Prostate gland (tissue), 2 donors: ENCODE data around the gene PRICKLE2. TPM values are rescaled to one million over a fixed set of nuclear protein-coding genes. Genes with fewer than 3 reads are reported as not detected.

Experiments used
- DNase-seq: peaks from one replicate; pipeline ENCODE4 v3.0.0-alpha.2; 2019; ENCODE audit warnings: low spot score
- H3K27ac ChIP-seq, 2 donors: fragments of 200-600 bp; sonication (generic); 2 replicates each; pipeline ENCODE4 v1.5.1; 2017 to 2019
- H3K27me3 ChIP-seq: fragments of 200-600 bp; sonication (generic); replicated peaks from 2 replicates; pipeline ENCODE4 v1.5.1; 2019; ENCODE audit not compliant: insufficient read depth
- H3K36me3 ChIP-seq, 2 donors: fragments of 200-600 bp; sonication (generic); 1 replicate in 1 of 2; 2 replicates in 1 of 2; pipeline versions ENCODE4 v1.5.1 to v1.8.1; 2017 to 2019
- H3K4me1 ChIP-seq: fragments of 200-600 bp; sonication (generic); replicated peaks from 2 replicates; pipeline ENCODE4 v1.5.1; 2019
- H3K4me3 ChIP-seq, 2 donors: fragments of 200-600 bp; sonication (generic); 2 replicates each; pipeline ENCODE4 v1.5.1; 2017 to 2019
- H3K9me3 ChIP-seq: fragments of 200-600 bp; sonication (generic); 2 replicates; pipeline ENCODE4 v1.5.1; 2017
- CTCF ChIP-seq, 4 experiments: fragments of 200-600 bp in 2 of 4; fragments of 450-650 bp in 2 of 4; sonication (generic) in 2 of 4; IDR thresholded peaks; 1 replicate in 3 of 4; 2 replicates in 1 of 4; pipeline ENCODE4 v1.5.1; 2016 to 2019; ENCODE audit warnings: antibody characterized with exemption in 4 of 4, mild to moderate bottlenecking in 2 of 4, moderate library complexity in 2 of 4
- POLR2A ChIP-seq: fragments of 450-650 bp; IDR thresholded peaks from one replicate; pipeline ENCODE4 v1.6.1; 2016; ENCODE audit warnings: antibody characterized with exemption, mild to moderate bottlenecking
- POLR2AphosphoS5 ChIP-seq: sonication (generic); formaldehyde crosslinking; IDR thresholded peaks from one replicate; pipeline ENCODE4 v1.6.1; 2017; ENCODE audit warnings: antibody characterized with exemption
- WGBS: methylation state at CpG from one replicate; pipeline ENCODE4 v1.1.5; 2018; 5-methylcytosine and 5-hydroxymethylcytosine counted together
- intact Hi-C: fragments of 100-400 bp; cut with DNase I; formaldehyde crosslinking; loops from one replicate; pipeline ENCODE4 v1.14.2; 2022
- total RNA-seq, 2 donors: library from RNA; depleted of rRNA; stranded (reverse); fragments of >200 nt; gene quantifications; one replicate each; pipeline ENCODE4 v1.1.0, GENCODE V29; 2016

PRICKLE2 gene
- total RNA-seq, 2 donors from 2014 or later, result 11.9 to 21.0 TPM

- no peaks in the 10 kb centered on the region for H3K9me3 ChIP-seq
- no peaks in the 10 kb centered on the region for H3K27me3 ChIP-seq
- WGBS, result 43% methylated on average over 4 of the region's 4 CpGs
- peaks cover 8% of the 10 kb centered on the region for H3K4me1 ChIP-seq
- H3K4me3 ChIP-seq, result no peak overlapping the region
- no peak for DNase-seq
- H3K27ac ChIP-seq, result peak overlapping the region; percentile 4 to 40
- intact Hi-C loops, result loop anchor here (1.0 to 5.0 kb wide), 3 partner anchors 21 to 134 kb away; no protein-coding TSS in a partner anchor
- TF ChIP-seq POLR2A (no peak), CTCF (IDR thresholded peaks at IDR 0.05) (peak in 1 of 4 experiments; percentile 45)
- H3K36me3 ChIP-seq, result no peaks in the 10 kb centered on the region
Observed at GRCh38 chr3:64166584-64167162, 58.6 kb downstream of the PRICKLE2 start.

- H3K27me3 ChIP-seq, result no peaks in the 10 kb centered on the region
- peaks cover 8% of the 10 kb centered on the region for H3K4me1 ChIP-seq
- intact Hi-C loops, result no loop called here
- H3K4me3 ChIP-seq, result no peak overlapping the region
- no peak for TF ChIP-seq POLR2AphosphoS5
- no peak for TF ChIP-seq CTCF (IDR thresholded peaks at IDR 0.05)
- no peak for TF ChIP-seq POLR2A
- 71% methylated on average over 2 of the region's 2 CpGs for WGBS
- H3K9me3 ChIP-seq, result no peaks in the 10 kb centered on the region
- H3K27ac ChIP-seq, result no peak overlapping the region
- H3K36me3 ChIP-seq, result no peaks in the 10 kb centered on the region
- no peak for DNase-seq
Observed at GRCh38 chr3:64164349-64164748, 60.9 kb downstream of the PRICKLE2 start.

- H3K4me1 ChIP-seq, result peaks cover 8% of the 10 kb centered on the region
- no peaks in the 10 kb centered on the region for H3K9me3 ChIP-seq
- no peaks in the 10 kb centered on the region for H3K27me3 ChIP-seq
- H3K27ac ChIP-seq, result peak overlapping the region; percentile 36 to 44
- no peak overlapping the region for H3K4me3 ChIP-seq
- no peaks in the 10 kb centered on the region for H3K36me3 ChIP-seq
- DNase-seq, result no peak
- WGBS, result 72% methylated on average over 4 of the region's 4 CpGs
- TF ChIP-seq CTCF (IDR thresholded peaks at IDR 0.05), result no peak
- TF ChIP-seq POLR2AphosphoS5, result no peak
- no peak for TF ChIP-seq POLR2A
- intact Hi-C loops, result no loop called here
Observed at GRCh38 chr3:64163755-64164148, 61.5 kb downstream of the PRICKLE2 start.

GRCh38 chr3:64163019-64163754 is 62.1 kb downstream of the PRICKLE2 start:
- H3K9me3 ChIP-seq, result no peaks in the 10 kb centered on the region
- intact Hi-C loops, result no loop called here
- H3K4me3 ChIP-seq, result no peak overlapping the region
- H3K27ac ChIP-seq, result peak overlapping the region; percentile 36 to 44
- DNase-seq, result peak; percentile 73
- TF ChIP-seq POLR2A (no peak), CTCF (IDR thresholded peaks at IDR 0.05) (no peak), POLR2AphosphoS5 (peak; percentile 18)
- peaks cover 8% of the 10 kb centered on the region for H3K4me1 ChIP-seq
- WGBS, result 45% methylated on average over 8 of the region's 8 CpGs
- H3K27me3 ChIP-seq, result no peaks in the 10 kb centered on the region
- H3K36me3 ChIP-seq, result no peaks in the 10 kb centered on the region
